Measurements from ENCODE around the gene ESAM.

ESAM gene

DNA sequence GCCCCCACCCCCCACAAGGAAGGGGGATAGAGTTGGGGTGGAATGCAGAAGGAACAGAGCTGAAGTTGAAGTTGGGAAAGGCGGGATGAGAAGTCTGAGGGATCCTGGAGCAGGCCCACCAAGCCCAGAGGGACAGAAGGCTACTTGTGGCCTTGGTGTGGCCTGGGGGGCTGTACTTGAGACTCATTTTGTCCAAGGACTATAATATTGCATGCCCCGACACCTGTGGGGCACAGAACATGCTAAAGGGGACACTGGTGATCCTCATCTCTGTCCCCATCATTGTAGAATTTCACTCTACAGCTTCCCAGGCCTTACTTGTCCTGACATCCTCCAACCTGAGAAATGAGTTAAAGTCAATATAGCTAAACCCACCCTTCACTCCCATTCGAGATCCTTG is 1.3 kb downstream of the ESAM start:
- Histone ChIP-seq H3K27ac (replicated peaks; ENCODE audit: low read length) (no peak overlapping the region), H3K9me3 (replicated peaks in 1 of 2; ENCODE audit: control insufficient read depth in 2 of 2, insufficient read depth in 1 of 2, low read depth in 1 of 2, low read length in 2 of 2) (peaks cover 5 to 8% of the 10 kb centered on the region in 2 donors), H2AK5ac (ENCODE audit: low read depth, low read length) (no peak overlapping the region), H2BK12ac (ENCODE audit: low read length) (no peak overlapping the region), H2AFZ (ENCODE audit: low read length) (no peak overlapping the region), H3K27me3 (ENCODE audit: control insufficient read depth in 3 of 3, insufficient read depth in 3 of 3, low read depth in 1 of 3, low read length in 3 of 3) (peaks cover 0 to 72% (median 50%) of the 10 kb centered on the region in 3 experiments), H3K36me3 (replicated peaks in 1 of 2; ENCODE audit: control insufficient read depth in 2 of 2, insufficient read depth in 2 of 2, low read length in 2 of 2) (peaks cover 0 to 29% of the 10 kb centered on the region in 2 donors), H4K8ac (ENCODE audit: low read depth, low read length) (no peak overlapping the region), H4K91ac (ENCODE audit: low read depth, low read length, poor library complexity) (no peak overlapping the region), H3K9ac (ENCODE audit: low read depth, low read length, poor library complexity) (no peak overlapping the region), H2BK5ac (ENCODE audit: low read length) (no peak overlapping the region), H3K4ac (ENCODE audit: low read length) (no peak overlapping the region), H2BK15ac (ENCODE audit: low read length) (no peak overlapping the region), H3K4me2 (ENCODE audit: insufficient read depth, low read length, poor library complexity, severe bottlenecking) (no peak overlapping the region), H3K4me3 (ENCODE audit: low read length in 2 of 2) (no peak overlapping the region), H2BK120ac (ENCODE audit: low read depth, low read length) (no peak overlapping the region), H3K79me1 (ENCODE audit: low read depth, low read length) (no peaks in the 10 kb centered on the region), H3K18ac (ENCODE audit: low read length) (no peak overlapping the region), H3K14ac (ENCODE audit: low read length) (no peak overlapping the region), H3K23ac (ENCODE audit: low read depth, low read length, poor library complexity) (no peak overlapping the region), H3K4me1 (ENCODE audit: control insufficient read depth in 2 of 2, insufficient read depth in 1 of 2, low read depth in 1 of 2, low read length in 2 of 2) (peaks cover 0 to 27% of the 10 kb centered on the region in 2 donors)
- WGBS, 2 donors (ENCODE audit: extremely low coverage in 2 of 2, insufficient read length in 2 of 2, insufficient replicate concordance in 1 of 2): no CpG with 5 or more reads among the region's 3 CpGs
- DNase-seq (ENCODE audit: low spot score): no peak

DNA sequence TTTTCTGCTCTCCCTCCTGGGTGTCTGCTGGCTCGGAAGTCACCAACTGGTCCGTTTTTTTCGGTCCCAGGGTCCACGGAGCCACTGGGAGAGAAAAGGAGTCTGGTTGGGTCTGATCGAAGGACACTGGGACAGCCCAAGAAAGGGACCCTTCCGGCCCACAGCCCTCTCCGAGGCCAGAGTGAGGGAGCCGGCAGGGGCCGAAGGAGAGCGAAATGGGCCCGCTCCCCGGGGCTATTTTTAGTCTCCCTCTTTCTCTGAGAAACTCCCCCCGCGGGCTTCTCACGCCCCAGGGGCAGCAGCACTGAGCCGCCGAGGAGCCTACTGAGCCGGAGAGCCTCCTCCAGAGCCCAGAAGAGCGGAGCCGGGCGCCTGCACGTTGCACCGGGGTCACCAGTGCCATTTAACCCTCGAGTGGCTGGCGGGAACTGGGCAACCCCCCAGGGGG is 1.9 kb downstream of the ESAM start:
- Histone ChIP-seq H3K9me3 (replicated peaks in 1 of 2; ENCODE audit: control insufficient read depth in 2 of 2, insufficient read depth in 1 of 2, low read depth in 1 of 2, low read length in 2 of 2) (peaks cover 5 to 8% of the 10 kb centered on the region in 2 donors), H3K4me3 (ENCODE audit: low read length in 2 of 2) (no peak overlapping the region), H2BK5ac (ENCODE audit: low read length) (no peak overlapping the region), H4K8ac (ENCODE audit: low read depth, low read length) (no peak overlapping the region), H3K18ac (ENCODE audit: low read length) (peak overlapping the region; percentile 24), H3K4ac (ENCODE audit: low read length) (no peak overlapping the region), H3K9ac (ENCODE audit: low read depth, low read length, poor library complexity) (no peak overlapping the region), H3K23ac (ENCODE audit: low read depth, low read length, poor library complexity) (no peak overlapping the region), H3K4me2 (ENCODE audit: insufficient read depth, low read length, poor library complexity, severe bottlenecking) (no peak overlapping the region), H3K79me1 (ENCODE audit: low read depth, low read length) (no peaks in the 10 kb centered on the region), H3K14ac (ENCODE audit: low read length) (no peak overlapping the region), H3K27me3 (ENCODE audit: control insufficient read depth in 3 of 3, insufficient read depth in 3 of 3, low read depth in 1 of 3, low read length in 3 of 3) (peaks cover 0 to 73% (median 50%) of the 10 kb centered on the region in 3 experiments), H2BK120ac (ENCODE audit: low read depth, low read length) (no peak overlapping the region), H3K27ac (replicated peaks; ENCODE audit: low read length) (no peak overlapping the region), H2AK5ac (ENCODE audit: low read depth, low read length) (peak overlapping the region; percentile 50), H3K4me1 (ENCODE audit: control insufficient read depth in 2 of 2, insufficient read depth in 1 of 2, low read depth in 1 of 2, low read length in 2 of 2) (peaks cover 0 to 27% of the 10 kb centered on the region in 2 donors), H4K91ac (ENCODE audit: low read depth, low read length, poor library complexity) (no peak overlapping the region), H3K36me3 (replicated peaks in 1 of 2; ENCODE audit: control insufficient read depth in 2 of 2, insufficient read depth in 2 of 2, low read length in 2 of 2) (peaks cover 0 to 24% of the 10 kb centered on the region in 2 donors), H2BK15ac (ENCODE audit: low read length) (no peak overlapping the region), H2BK12ac (ENCODE audit: low read length) (no peak overlapping the region), H2AFZ (ENCODE audit: low read length) (no peak overlapping the region)
- DNase-seq (ENCODE audit: low spot score): no peak
- no CpG with 5 or more reads among the region's 25 CpGs for WGBS, 2 donors (ENCODE audit: extremely low coverage in 2 of 2, insufficient read length in 2 of 2, insufficient replicate concordance in 1 of 2)

DNA sequence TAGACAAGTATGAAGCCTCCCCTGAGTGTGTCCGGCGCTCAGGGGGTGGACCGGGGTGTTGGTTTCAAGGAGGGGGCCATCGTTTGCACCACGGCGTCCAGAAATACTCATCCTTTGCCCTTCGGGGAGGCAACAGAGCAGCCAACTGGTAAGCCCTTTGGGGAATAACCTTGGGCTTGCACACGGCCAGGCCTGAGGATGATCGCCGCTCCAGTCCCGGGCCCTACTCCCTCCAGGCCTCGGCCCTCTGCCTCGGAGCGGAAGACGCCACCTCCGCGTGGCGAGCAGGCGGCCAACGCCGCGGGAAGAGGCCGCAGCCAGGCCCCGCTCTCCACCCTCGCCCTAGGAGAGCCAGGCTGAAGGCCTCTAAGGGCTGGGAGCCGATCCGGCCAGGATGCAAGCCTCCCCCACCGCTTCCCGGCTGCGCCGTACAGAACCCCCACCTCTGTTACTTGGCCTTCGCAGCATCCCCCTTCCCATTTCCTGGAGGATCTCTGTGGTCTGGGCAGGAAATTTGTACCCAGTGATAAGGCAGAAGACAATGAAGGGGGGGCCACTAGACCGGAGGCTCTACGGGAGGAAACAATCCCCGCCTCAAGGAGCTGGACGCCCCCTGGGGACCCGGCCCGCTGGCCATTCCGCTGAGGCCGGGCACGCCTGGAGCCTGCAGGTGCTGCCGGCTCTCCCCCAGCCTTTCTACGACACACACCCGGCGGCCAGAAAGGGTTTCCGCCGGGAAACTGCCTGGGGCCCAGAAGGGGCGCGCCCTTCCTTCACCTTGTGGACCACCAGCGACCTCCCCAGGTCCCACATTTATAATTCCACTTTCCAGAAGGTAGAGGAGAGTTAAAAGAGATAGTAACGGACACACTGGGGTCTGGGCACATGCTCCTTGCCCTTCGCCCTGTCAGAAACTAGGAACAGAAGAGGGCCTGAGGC is 2.6 kb downstream of the ESAM start:
- Histone ChIP-seq H3K14ac (ENCODE audit: low read length) (no peak overlapping the region), H2BK5ac (ENCODE audit: low read length) (no peak overlapping the region), H3K9ac (ENCODE audit: low read depth, low read length, poor library complexity) (no peak overlapping the region), H3K9me3 (replicated peaks in 1 of 2; ENCODE audit: control insufficient read depth in 2 of 2, insufficient read depth in 1 of 2, low read depth in 1 of 2, low read length in 2 of 2) (peaks cover 5 to 8% of the 10 kb centered on the region in 2 donors), H2AFZ (ENCODE audit: low read length) (no peak overlapping the region), H2BK120ac (ENCODE audit: low read depth, low read length) (peak overlapping the region; percentile 26), H3K36me3 (replicated peaks in 1 of 2; ENCODE audit: control insufficient read depth in 2 of 2, insufficient read depth in 2 of 2, low read length in 2 of 2) (peaks cover 0 to 17% of the 10 kb centered on the region in 2 donors), H2BK15ac (ENCODE audit: low read length) (peak overlapping the region; percentile 39), H3K4me2 (ENCODE audit: insufficient read depth, low read length, poor library complexity, severe bottlenecking) (peak overlapping the region; percentile 65), H2AK5ac (ENCODE audit: low read depth, low read length) (peak overlapping the region; percentile 52), H3K27me3 (ENCODE audit: control insufficient read depth in 3 of 3, insufficient read depth in 3 of 3, low read depth in 1 of 3, low read length in 3 of 3) (peaks cover 0 to 73% (median 50%) of the 10 kb centered on the region in 3 experiments), H4K91ac (ENCODE audit: low read depth, low read length, poor library complexity) (no peak overlapping the region), H3K27ac (replicated peaks; ENCODE audit: low read length) (no peak overlapping the region), H3K79me1 (ENCODE audit: low read depth, low read length) (no peaks in the 10 kb centered on the region), H4K8ac (ENCODE audit: low read depth, low read length) (no peak overlapping the region), H3K23ac (ENCODE audit: low read depth, low read length, poor library complexity) (no peak overlapping the region), H3K18ac (ENCODE audit: low read length) (peak overlapping the region; percentile 87), H3K4ac (ENCODE audit: low read length) (no peak overlapping the region), H3K4me3 (ENCODE audit: low read length in 2 of 2) (peak overlapping the region in 1 of 2 donors; percentile 13), H3K4me1 (ENCODE audit: control insufficient read depth in 2 of 2, insufficient read depth in 1 of 2, low read depth in 1 of 2, low read length in 2 of 2) (peaks cover 5 to 29% of the 10 kb centered on the region in 2 donors), H2BK12ac (ENCODE audit: low read length) (no peak overlapping the region)
- DNase-seq (ENCODE audit: low spot score): no peak
- no CpG with 5 or more reads among the region's 52 CpGs for WGBS, 2 donors (ENCODE audit: extremely low coverage in 2 of 2, insufficient read length in 2 of 2, insufficient replicate concordance in 1 of 2)
